GM23248 (cell line): ENCODE measurements around the gene FBXW8. TPM values are rescaled to one million over a fixed set of nuclear protein-coding genes. Genes with fewer than 3 reads are reported as not detected.

Experiments used
- DNase-seq: peaks from one replicate; pipeline ENCODE4 v3.0.0-alpha.2; 2015
- H2AFZ ChIP-seq: fragments of 200-600 bp; sonication (generic); 2 replicates; pipeline ENCODE4 v1.6.1; 2016; ENCODE audit warnings: antibody characterized with exemption
- H3F3A ChIP-seq: fragments of 200-600 bp; sonication (generic); 2 replicates; pipeline ENCODE4 v1.6.1; 2016; ENCODE audit warnings: mild to moderate bottlenecking, antibody characterized with exemption, mixed run types; ENCODE audit not compliant: insufficient read depth
- H3K27ac ChIP-seq: fragments of 200-600 bp; sonication (generic); 2 replicates; pipeline ENCODE4 v1.5.1; 2016; ENCODE audit warnings: mild to moderate bottlenecking
- H3K27me3 ChIP-seq: fragments of 200-600 bp; sonication (generic); replicated peaks from 2 replicates; pipeline ENCODE4 v1.6.1; 2016; ENCODE audit warnings: mild to moderate bottlenecking; ENCODE audit not compliant: insufficient read depth
- H3K36me3 ChIP-seq: fragments of 200-600 bp; sonication (generic); 2 replicates; pipeline ENCODE4 v1.6.1; 2016; ENCODE audit warnings: low read depth, mild to moderate bottlenecking
- H3K4me1 ChIP-seq: fragments of 200-600 bp; sonication (generic); 2 replicates; pipeline ENCODE4 v1.6.1; 2016; ENCODE audit warnings: mild to moderate bottlenecking; ENCODE audit not compliant: insufficient read depth
- H3K4me2 ChIP-seq: fragments of 200-600 bp; sonication (generic); one replicate; pipeline ENCODE4 v1.6.1; 2016; ENCODE audit warnings: mild to moderate bottlenecking; ENCODE audit not compliant: unreplicated experiment
- H3K4me3 ChIP-seq: fragments of 200-600 bp; sonication (generic); 2 replicates; pipeline ENCODE4 v1.5.1; 2016; ENCODE audit warnings: mild to moderate bottlenecking
- H3K79me2 ChIP-seq: fragments of 200-600 bp; sonication (generic); 2 replicates; pipeline ENCODE4 v1.6.1; 2016; ENCODE audit warnings: mild to moderate bottlenecking; ENCODE audit not compliant: insufficient read depth
- H3K9ac ChIP-seq: fragments of 200-600 bp; sonication (generic); 2 replicates; pipeline ENCODE4 v1.6.1; 2016; ENCODE audit warnings: mild to moderate bottlenecking
- H3K9me2 ChIP-seq: fragments of 200-600 bp; sonication (generic); 2 replicates; pipeline ENCODE4 v1.6.1; 2016; ENCODE audit warnings: mixed run types, mild to moderate bottlenecking, moderate library complexity; ENCODE audit not compliant: insufficient read depth
- H3K9me3 ChIP-seq: fragments of 200-600 bp; sonication (generic); one replicate; pipeline ENCODE4 v1.6.1; 2017; ENCODE audit warnings: low read depth
- H4K20me1 ChIP-seq: fragments of 200-600 bp; sonication (generic); 2 replicates; pipeline ENCODE4 v1.6.0; 2016; ENCODE audit not compliant: insufficient read depth
- EZH2 ChIP-seq: fragments of 200-600 bp; sonication (generic); IDR thresholded peaks from 2 replicates; pipeline ENCODE4 v1.6.1; 2018; ENCODE audit warnings: antibody characterized with exemption, mild to moderate bottlenecking; ENCODE audit not compliant: insufficient read depth, poor library complexity, severe bottlenecking
- EZH2phosphoT487 ChIP-seq: fragments of 200-600 bp; sonication (generic); IDR thresholded peaks from 2 replicates; pipeline ENCODE4 v1.6.1; 2018; ENCODE audit warnings: antibody characterized with exemption, moderate library complexity, mild to moderate bottlenecking, low read depth; ENCODE audit not compliant: insufficient read depth
- WGBS, 2 experiments: methylation state at CpG; one replicate each; pipeline ENCODE4 v1.1.6; 2015 to 2017; ENCODE audit warnings: low lambda C conversion rate in 2 of 2, low coverage in 1 of 2; ENCODE audit errors: missing lambda C conversion rate in 2 of 2; 5-methylcytosine and 5-hydroxymethylcytosine counted together
- in situ Hi-C: fragments of 300-500 bp; cut with MboI; formaldehyde crosslinking; loops from 2 replicates; pipeline ENCODE4 v1.15.0; 2020
- polyA plus RNA-seq: library from polyadenylated mRNA; unstranded; fragments of >200 nt; fragmentation: Nextera tagmentation; extraction: Ambion mirVana; gene quantifications from 2 replicates; pipeline ENCODE4 v1.2.1, GENCODE V29; 2016
- total RNA-seq: library from RNA; depleted of rRNA; stranded (reverse); fragments of >200 nt; shearing (Covaris generic); gene quantifications from 2 replicates; pipeline ENCODE4 v1.2.3, GENCODE V29; 2014

The FBXW8 gene
- total and polyA plus RNA-seq, 2 experiments from 2014 or later = 12.7 to 23.1 TPM

GRCh38 chr12:116880213-116880816, 30.4 kb upstream of the FBXW8 start:
- Histone ChIP-seq H3K9me2 (no peaks in the 10 kb centered on the region), H3K4me1 (0 out of 2 replicates have a peak, but pooled peaks cover 3% of the 10 kb centered on the region), H3K9me3 (no peaks in the 10 kb centered on the region), H4K20me1 (no peaks in the 10 kb centered on the region), H3K4me2 (no peak overlapping the region), H3K79me2 (no peaks in the 10 kb centered on the region), H3K4me3 (peak overlapping the region; percentile 45), H3K27ac (no peak overlapping the region), H3K27me3 (peaks cover 78% of the 10 kb centered on the region), H3K9ac (no peak overlapping the region), H2AFZ (no peak overlapping the region), H3K36me3 (no peaks in the 10 kb centered on the region), H3F3A (no peaks in the 10 kb centered on the region)
- WGBS, 2 experiments = 4 to 6% methylated on average over 20 of the region's 21 CpGs
- in situ Hi-C loops = no loop called here
- peak; percentile 22 for DNase-seq
- no peak for TF ChIP-seq EZH2phosphoT487
- no peak for TF ChIP-seq EZH2

DNA sequence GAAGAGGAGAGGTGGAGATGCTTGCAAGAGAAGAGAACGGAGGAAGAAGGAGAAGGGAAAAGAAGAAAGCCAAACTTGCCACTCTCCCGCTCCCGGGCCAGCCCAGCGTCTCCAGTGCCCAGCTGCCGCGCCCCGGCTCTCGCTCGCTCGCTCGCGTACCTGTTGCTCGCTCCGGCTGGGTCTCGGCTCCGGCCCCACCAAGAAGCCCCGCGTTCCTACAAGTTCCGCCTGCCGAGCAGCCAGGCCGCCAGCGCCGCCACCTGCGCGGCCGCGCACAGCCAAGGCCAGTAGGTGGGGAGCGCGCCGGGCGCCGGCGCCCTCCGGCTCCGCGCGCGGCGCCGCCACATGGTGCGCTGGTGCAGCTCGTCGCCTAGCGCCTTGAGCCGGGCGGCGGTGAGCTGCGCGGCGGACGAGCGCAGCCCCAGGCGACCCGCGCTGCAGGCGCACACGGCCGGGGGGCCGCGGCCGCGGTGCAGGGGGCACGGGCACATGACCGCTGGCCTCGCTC, 29.9 kb upstream of the FBXW8 start:
- WGBS, 2 experiments = 2% methylated on average over 29 to 47 of the region's 65 CpGs
- H2AFZ ChIP-seq = no peak overlapping the region
- peak overlapping the region; percentile 45 for H3K4me3 ChIP-seq

GRCh38 chr12:116881325-116881876, 29.3 kb upstream of the FBXW8 start, which contains the start of gene HRK:
TSS of gene HRK (minus strand) at chr12:116881441. CDS start at chr12:116881307, 134 bp downstream.
- Histone ChIP-seq H3K27ac (no peak within 1 kb of the TSS), H3K9me2 (no peaks in the 10 kb centered on the region), H3K4me2 (peak within 1 kb of the TSS; percentile 28), H3K4me1 (0 out of 2 replicates have a peak, but pooled peaks cover 3% of the 10 kb centered on the region), H4K20me1 (no peaks in the 10 kb centered on the region), H3F3A (no peaks in the 10 kb centered on the region), H3K9me3 (no peaks in the 10 kb centered on the region), H3K79me2 (no peaks in the 10 kb centered on the region), H3K9ac (no peak within 1 kb of the TSS), H2AFZ (no peak within 1 kb of the TSS), H3K4me3 (peak within 1 kb of the TSS; percentile 45), H3K27me3 (peaks cover 80% of the 10 kb centered on the region), H3K36me3 (no peaks in the 10 kb centered on the region)
- no peak for DNase-seq
- in situ Hi-C loops = no loop called here
- TF ChIP-seq EZH2 (no peak), EZH2phosphoT487 (0 out of 2 replicates have a peak, but pooled peaks have one; percentile 19)
- WGBS, 2 experiments = 5 to 6% methylated on average over 26 to 47 of the region's 49 CpGs

More for the DNA sequence above, 29.9 kb upstream of the FBXW8 start:
- Histone ChIP-seq H3K4me1 (0 out of 2 replicates have a peak, but pooled peaks cover 3% of the 10 kb centered on the region), H3K9me3 (no peaks in the 10 kb centered on the region), H3K27ac (no peak overlapping the region), H3K9me2 (no peaks in the 10 kb centered on the region), H4K20me1 (no peaks in the 10 kb centered on the region), H3K4me2 (peak overlapping the region; percentile 28), H3K36me3 (no peaks in the 10 kb centered on the region), H3K27me3 (peaks cover 76% of the 10 kb centered on the region), H3K79me2 (no peaks in the 10 kb centered on the region), H3K9ac (no peak overlapping the region), H3F3A (no peaks in the 10 kb centered on the region)
- peak; percentile 67 for DNase-seq
- in situ Hi-C loops = no loop called here
- TF ChIP-seq EZH2 (no peak), EZH2phosphoT487 (no peak)

DNA sequence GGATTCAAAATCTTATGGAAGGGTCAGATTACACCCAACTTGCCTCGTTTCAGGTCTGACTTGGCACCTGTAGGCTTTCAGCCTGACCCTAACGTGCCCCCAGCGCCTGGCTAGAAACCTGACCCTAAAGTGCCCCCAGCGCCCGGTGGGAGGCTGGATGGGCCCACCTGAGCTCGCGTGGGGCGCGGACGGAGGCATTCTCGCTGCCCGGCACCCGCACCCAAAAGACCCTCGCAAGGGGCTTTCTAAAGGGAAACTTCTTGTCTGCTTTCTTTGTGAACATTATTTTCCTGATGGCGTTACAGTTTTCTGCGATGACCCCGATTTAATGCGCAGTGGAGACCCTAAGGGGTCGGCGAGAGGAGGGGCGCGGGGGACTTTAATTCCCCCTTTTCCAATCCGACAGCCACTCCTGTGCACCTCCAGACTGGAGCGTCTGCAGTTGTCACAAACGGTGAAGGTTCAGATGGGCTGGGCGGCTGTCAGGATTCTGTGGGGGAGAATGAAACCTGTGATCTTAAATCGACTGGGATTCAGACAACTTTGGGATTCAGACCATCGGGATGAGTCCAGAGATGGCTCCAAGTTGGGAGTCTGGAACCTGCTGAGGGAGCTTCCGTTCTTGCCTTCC, 28.8 kb upstream of the FBXW8 start:
- Histone ChIP-seq H3K27ac (no peak overlapping the region), H3K9me3 (no peaks in the 10 kb centered on the region), H3K4me2 (no peak overlapping the region), H3F3A (no peaks in the 10 kb centered on the region), H4K20me1 (no peaks in the 10 kb centered on the region), H3K4me1 (0 out of 2 replicates have a peak, but pooled peaks cover 3% of the 10 kb centered on the region), H3K9ac (no peak overlapping the region), H2AFZ (no peak overlapping the region), H3K36me3 (no peaks in the 10 kb centered on the region), H3K27me3 (peaks cover 76% of the 10 kb centered on the region), H3K79me2 (no peaks in the 10 kb centered on the region), H3K9me2 (no peaks in the 10 kb centered on the region), H3K4me3 (no peak overlapping the region)
- DNase-seq = no peak
- in situ Hi-C loops = no loop called here
- WGBS, 2 experiments = 2% methylated on average over 29 of the region's 29 CpGs
- TF ChIP-seq EZH2phosphoT487 = 0 out of 2 replicates have a peak, but pooled peaks have one; percentile 9
- TF ChIP-seq EZH2 = no peak
